Chondrocyte (in vitro differentiated cells): Measurements from ENCODE around the gene GRM7. TPM values are rescaled to one million over a fixed set of nuclear protein-coding genes. Genes with fewer than 3 reads are reported as not detected.

ENCODE experiments used
- DNase-seq: peaks from one replicate; pipeline ENCODE4 v3.0.0; 2021; ENCODE audit warnings: mixed read lengths, low spot score
- H3K27ac Mint-ChIP-seq: one replicate; pipeline ENCODE4 v1.8.0; 2021; ENCODE audit warnings: mild to moderate bottlenecking, moderate library complexity, mixed read lengths; ENCODE audit not compliant: unreplicated experiment
- H3K27me3 Mint-ChIP-seq: 2 replicates; pipeline ENCODE4 v1.8.0; 2021; ENCODE audit warnings: low read depth, mixed read lengths
- H3K36me3 Mint-ChIP-seq: 2 replicates; pipeline ENCODE4 v1.8.0; 2021; ENCODE audit warnings: low read depth, mixed read lengths
- H3K4me1 Mint-ChIP-seq: 2 replicates; pipeline ENCODE4 v1.8.0; 2021; ENCODE audit warnings: low read depth, mild to moderate bottlenecking, mixed read lengths
- H3K4me3 Mint-ChIP-seq: one replicate; pipeline ENCODE4 v1.8.0; 2021; ENCODE audit warnings: mild to moderate bottlenecking, moderate library complexity, mixed read lengths; ENCODE audit not compliant: unreplicated experiment
- H3K9me3 Mint-ChIP-seq: 2 replicates; pipeline ENCODE4 v1.8.0; 2021; ENCODE audit warnings: low read depth, mixed read lengths
- total RNA-seq: library from RNA; stranded (reverse); gene quantifications from 3 replicates; pipeline ENCODE4 v1.2.1, GENCODE V29; 2021
- TF ChIP-seq, protein P1 (sequence below): fragments of 200-600 bp; sonication (generic); IDR thresholded peaks from 2 replicates; pipeline ENCODE4 v1.5.0; 2021; ENCODE audit warnings: antibody characterized with exemption, mild to moderate bottlenecking, moderate library complexity

GRM7 gene
- total RNA-seq, 1 donor from 2014 or later = not detected

DNA sequence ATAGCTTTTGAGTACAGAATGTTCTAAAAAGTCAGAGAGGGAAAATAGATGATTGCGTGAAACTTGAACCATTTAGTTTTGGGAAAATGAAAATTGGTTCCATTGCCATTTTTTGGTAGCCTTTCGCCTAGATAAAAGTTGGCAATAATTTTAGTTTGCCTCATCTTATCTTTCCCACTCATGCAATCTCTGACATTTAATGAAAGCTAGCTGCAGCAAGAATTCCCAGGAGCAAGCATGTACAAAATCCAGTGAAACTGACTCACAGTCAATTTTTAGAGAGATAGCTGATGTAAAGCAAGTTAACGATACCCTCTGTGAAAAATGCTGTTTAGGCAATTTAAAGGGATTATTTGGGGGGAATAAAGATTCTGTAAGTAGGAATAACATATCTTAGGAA, 797.4 kb downstream of the GRM7 start:
- peaks cover 17% of the 10 kb centered on the region for H3K4me1 Mint-ChIP-seq
- no peak for DNase-seq
- H3K27ac Mint-ChIP-seq = no peak overlapping the region
- H3K4me3 Mint-ChIP-seq = no peak overlapping the region
- TF ChIP-seq, protein P1, sequence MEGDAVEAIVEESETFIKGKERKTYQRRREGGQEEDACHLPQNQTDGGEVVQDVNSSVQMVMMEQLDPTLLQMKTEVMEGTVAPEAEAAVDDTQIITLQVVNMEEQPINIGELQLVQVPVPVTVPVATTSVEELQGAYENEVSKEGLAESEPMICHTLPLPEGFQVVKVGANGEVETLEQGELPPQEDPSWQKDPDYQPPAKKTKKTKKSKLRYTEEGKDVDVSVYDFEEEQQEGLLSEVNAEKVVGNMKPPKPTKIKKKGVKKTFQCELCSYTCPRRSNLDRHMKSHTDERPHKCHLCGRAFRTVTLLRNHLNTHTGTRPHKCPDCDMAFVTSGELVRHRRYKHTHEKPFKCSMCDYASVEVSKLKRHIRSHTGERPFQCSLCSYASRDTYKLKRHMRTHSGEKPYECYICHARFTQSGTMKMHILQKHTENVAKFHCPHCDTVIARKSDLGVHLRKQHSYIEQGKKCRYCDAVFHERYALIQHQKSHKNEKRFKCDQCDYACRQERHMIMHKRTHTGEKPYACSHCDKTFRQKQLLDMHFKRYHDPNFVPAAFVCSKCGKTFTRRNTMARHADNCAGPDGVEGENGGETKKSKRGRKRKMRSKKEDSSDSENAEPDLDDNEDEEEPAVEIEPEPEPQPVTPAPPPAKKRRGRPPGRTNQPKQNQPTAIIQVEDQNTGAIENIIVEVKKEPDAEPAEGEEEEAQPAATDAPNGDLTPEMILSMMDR = no peak
- H3K36me3 Mint-ChIP-seq = no peaks in the 10 kb centered on the region
- no peaks in the 10 kb centered on the region for H3K27me3 Mint-ChIP-seq
- H3K9me3 Mint-ChIP-seq = no peaks in the 10 kb centered on the region

DNA sequence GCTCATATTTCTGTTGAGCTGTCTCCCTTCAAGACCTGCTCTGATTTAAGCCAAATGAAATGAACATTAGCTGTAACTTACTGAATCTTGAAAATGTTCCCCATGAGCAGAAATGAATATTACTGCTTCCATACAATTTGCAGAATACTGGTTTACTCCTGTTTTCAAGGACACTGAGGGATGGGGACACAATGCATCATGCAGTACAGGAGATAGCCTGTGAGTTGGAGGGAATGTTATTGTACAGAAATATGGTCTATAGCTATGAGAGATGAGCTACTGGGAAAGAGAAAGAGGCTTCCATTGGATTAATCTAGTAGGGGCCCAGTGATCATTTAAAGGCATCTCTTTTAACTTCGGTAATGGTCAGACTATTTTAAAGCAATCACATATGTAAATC, 798.2 kb downstream of the GRM7 start:
- H3K9me3 Mint-ChIP-seq = no peaks in the 10 kb centered on the region
- no peak overlapping the region for H3K4me3 Mint-ChIP-seq
- H3K27ac Mint-ChIP-seq = no peak overlapping the region
- no peak for DNase-seq
- peaks cover 17% of the 10 kb centered on the region for H3K4me1 Mint-ChIP-seq
- no peaks in the 10 kb centered on the region for H3K36me3 Mint-ChIP-seq
- TF ChIP-seq, protein P1 = no peak
- H3K27me3 Mint-ChIP-seq = no peaks in the 10 kb centered on the region

DNA sequence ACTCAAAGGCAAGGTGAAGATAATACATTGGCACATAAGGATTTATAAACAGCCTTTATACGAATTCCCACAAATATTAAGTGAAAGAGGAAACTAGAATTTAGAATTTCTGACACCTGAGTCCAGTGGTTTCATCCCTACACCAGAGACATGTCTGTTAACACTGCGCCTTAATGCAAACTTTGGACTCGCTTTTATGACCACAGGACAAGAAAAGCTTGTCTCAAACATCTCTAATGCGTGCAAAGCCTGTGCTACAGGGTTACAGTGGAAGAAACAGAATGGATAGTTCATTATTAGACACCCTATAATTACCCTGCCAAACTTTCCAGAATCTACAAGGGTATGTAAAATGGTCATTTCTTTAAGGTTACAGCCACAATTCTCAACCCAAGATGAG, 802.9 kb downstream of the GRM7 start:
- no peaks in the 10 kb centered on the region for H3K36me3 Mint-ChIP-seq
- H3K27ac Mint-ChIP-seq = no peak overlapping the region
- H3K4me1 Mint-ChIP-seq = no peaks in the 10 kb centered on the region
- no peak overlapping the region for H3K4me3 Mint-ChIP-seq
- TF ChIP-seq, protein P1 = no peak
- H3K9me3 Mint-ChIP-seq = no peaks in the 10 kb centered on the region
- DNase-seq = no peak
- peaks cover 2% of the 10 kb centered on the region for H3K27me3 Mint-ChIP-seq

DNA sequence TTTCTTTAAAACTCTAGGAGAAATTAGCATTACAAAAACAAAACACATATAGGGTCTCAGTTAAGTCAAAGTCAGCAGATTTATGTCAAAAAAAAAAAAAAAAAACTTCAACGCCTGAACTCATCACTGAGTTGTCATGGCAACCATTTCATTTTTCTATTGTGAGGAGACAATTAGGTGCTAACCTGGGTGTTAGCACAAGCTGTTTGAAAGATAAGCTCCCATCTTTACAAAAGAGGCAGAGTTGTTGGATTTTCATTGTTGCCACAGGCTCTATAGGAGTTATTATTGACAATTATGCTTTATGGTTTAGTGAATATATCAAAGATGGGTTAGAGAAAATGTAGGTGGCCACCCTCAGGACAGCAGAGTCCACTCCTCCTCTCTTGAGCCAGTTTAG, 806.9 kb downstream of the GRM7 start:
- TF ChIP-seq, protein P1 = no peak
- Mint-ChIP-seq H3K4me1 (no peaks in the 10 kb centered on the region), H3K27ac (no peak overlapping the region), H3K9me3 (no peaks in the 10 kb centered on the region), H3K36me3 (no peaks in the 10 kb centered on the region), H3K27me3 (peaks cover 11% of the 10 kb centered on the region), H3K4me3 (no peak overlapping the region)
- DNase-seq = no peak

DNA sequence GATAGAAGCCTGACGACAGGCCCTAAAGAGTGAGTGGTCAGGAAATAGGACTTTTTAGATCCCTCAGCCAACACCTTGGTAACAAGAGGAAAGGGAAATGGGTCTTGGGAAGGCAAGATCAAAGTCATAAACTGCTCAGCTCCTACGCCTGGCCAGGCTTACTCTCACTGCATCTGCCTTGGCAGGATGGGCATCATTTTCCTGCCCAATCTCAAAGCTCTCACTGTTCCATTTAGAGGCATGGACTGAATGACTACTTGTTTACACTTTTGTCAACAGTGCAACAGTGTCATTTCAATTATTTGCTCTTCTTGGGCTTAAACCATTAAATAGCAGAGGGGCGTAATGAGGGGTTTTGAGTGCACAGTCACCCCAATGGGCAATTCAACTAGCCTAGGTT, 808.7 kb downstream of the GRM7 start:
- TF ChIP-seq, protein P1 = no peak
- Mint-ChIP-seq H3K27ac (no peak overlapping the region), H3K4me1 (no peaks in the 10 kb centered on the region), H3K9me3 (no peaks in the 10 kb centered on the region), H3K36me3 (no peaks in the 10 kb centered on the region), H3K4me3 (no peak overlapping the region), H3K27me3 (peaks cover 13% of the 10 kb centered on the region)
- DNase-seq = no peak
